Measurements from ENCODE around the gene ZBTB46.
A peak's percentile ranks its signal among the peaks of the same experiment; 100 is the strongest.

Gene ZBTB46

DNA sequence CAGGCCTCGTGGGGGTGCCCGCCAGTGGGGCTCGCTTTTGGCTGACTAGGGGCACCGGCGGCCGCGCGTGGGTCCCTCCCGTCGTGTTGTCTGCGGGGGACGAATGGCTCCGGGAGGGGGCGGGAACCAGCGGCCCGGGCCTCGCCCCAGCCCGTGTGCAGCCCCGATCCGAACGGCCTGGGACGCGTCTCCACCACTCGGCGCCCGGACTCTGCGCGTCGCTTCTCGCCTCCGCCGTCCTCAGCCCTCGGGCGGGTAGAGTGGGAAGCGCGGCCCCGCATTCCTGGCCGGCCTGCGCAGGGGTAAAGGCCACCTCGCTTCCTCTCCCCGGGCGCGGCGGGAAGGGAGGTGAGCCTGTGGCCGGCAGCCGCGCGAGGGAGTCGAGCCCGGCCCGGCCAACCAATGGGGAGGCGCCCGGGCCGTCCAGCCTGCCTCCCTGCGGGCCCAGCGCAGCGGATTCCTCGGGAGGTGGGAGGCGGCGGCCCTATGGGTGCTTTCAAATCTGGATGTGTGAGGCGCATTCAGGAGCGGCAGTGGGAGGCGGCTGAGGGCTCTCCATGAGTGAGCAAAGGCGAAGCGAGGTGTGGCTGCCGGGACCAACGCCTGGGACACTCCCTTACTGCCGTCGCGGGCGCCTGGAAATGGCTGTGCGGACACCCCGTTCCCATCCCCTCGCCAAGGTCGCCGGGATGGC is 1.1 kb upstream of the ZBTB46 start:
- H3K4me3 ChIP-seq (ENCODE audit: low read depth, low read length), result no peak overlapping the region
- no peaks in the 10 kb centered on the region for H3K4me1 ChIP-seq (ENCODE audit: control insufficient read depth, insufficient read depth, low read length)
- H3K9me3 ChIP-seq (ENCODE audit: control insufficient read depth, insufficient read depth, low read depth, low read length), result no peaks in the 10 kb centered on the region
- POLR2A ChIA-PET, result no interaction called here
- CTCF ChIA-PET, result no interaction called here
- H3K36me3 ChIP-seq (ENCODE audit: control insufficient read depth in 2 of 2, insufficient read depth in 1 of 2, low read length in 2 of 2), result no peaks in the 10 kb centered on the region
- TF ChIP-seq GFI1B (tag by site-specific recombination; IDR thresholded peaks at IDR 0.05) (no peak), ZNF747 (tag by site-specific recombination; IDR thresholded peaks at IDR 0.05) (no peak), IKZF3 (tag by site-specific recombination; IDR thresholded peaks at IDR 0.05) (no peak), ZBTB21 (tag by site-specific recombination; IDR thresholded peaks at IDR 0.05) (no peak), ZNF837 (tag by site-specific recombination; IDR thresholded peaks at IDR 0.05) (no peak), ZNF777 (tag by site-specific recombination; IDR thresholded peaks at IDR 0.05; ENCODE audit: borderline replicate concordance) (no peak), MEIS1 (CRISPR knock-in tag; IDR thresholded peaks at IDR 0.05; ENCODE audit: borderline replicate concordance) (no peak), PRDM4 (tag by site-specific recombination; IDR thresholded peaks at IDR 0.05) (no peak), ZNF707 (tag by site-specific recombination; IDR thresholded peaks at IDR 0.05) (no peak), ZNF561 (tag by site-specific recombination; IDR thresholded peaks at IDR 0.05; ENCODE audit: borderline replicate concordance) (no peak)
- TF ChIP-seq, protein P1, sequence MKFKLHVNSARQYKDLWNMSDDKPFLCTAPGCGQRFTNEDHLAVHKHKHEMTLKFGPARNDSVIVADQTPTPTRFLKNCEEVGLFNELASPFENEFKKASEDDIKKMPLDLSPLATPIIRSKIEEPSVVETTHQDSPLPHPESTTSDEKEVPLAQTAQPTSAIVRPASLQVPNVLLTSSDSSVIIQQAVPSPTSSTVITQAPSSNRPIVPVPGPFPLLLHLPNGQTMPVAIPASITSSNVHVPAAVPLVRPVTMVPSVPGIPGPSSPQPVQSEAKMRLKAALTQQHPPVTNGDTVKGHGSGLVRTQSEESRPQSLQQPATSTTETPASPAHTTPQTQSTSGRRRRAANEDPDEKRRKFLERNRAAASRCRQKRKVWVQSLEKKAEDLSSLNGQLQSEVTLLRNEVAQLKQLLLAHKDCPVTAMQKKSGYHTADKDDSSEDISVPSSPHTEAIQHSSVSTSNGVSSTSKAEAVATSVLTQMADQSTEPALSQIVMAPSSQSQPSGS (tag by site-specific recombination; IDR thresholded peaks at IDR 0.05; ENCODE audit: low read depth), result no peak
- TF ChIP-seq, protein P2, sequence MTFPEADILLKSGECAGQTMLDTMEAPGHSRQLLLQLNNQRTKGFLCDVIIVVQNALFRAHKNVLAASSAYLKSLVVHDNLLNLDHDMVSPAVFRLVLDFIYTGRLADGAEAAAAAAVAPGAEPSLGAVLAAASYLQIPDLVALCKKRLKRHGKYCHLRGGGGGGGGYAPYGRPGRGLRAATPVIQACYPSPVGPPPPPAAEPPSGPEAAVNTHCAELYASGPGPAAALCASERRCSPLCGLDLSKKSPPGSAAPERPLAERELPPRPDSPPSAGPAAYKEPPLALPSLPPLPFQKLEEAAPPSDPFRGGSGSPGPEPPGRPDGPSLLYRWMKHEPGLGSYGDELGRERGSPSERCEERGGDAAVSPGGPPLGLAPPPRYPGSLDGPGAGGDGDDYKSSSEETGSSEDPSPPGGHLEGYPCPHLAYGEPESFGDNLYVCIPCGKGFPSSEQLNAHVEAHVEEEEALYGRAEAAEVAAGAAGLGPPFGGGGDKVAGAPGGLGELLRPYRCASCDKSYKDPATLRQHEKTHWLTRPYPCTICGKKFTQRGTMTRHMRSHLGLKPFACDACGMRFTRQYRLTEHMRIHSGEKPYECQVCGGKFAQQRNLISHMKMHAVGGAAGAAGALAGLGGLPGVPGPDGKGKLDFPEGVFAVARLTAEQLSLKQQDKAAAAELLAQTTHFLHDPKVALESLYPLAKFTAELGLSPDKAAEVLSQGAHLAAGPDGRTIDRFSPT (tag by site-specific recombination; IDR thresholded peaks at IDR 0.05), result no peak
- TF ChIP-seq, protein P3, sequence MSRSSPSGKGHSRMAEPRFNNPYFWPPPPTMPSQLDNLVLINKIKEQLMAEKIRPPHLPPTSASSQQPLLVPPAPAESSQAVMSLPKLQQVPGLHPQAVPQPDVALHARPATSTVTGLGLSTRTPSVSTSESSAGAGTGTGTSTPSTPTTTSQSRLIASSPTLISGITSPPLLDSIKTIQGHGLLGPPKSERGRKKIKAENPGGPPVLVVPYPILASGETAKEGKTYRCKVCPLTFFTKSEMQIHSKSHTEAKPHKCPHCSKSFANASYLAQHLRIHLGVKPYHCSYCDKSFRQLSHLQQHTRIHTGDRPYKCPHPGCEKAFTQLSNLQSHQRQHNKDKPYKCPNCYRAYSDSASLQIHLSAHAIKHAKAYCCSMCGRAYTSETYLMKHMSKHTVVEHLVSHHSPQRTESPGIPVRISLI (tag by site-specific recombination; IDR thresholded peaks at IDR 0.05), result no peak
- H3K27ac ChIP-seq (ENCODE audit: extremely low read depth, low read depth, low read length), result no peak overlapping the region

DNA sequence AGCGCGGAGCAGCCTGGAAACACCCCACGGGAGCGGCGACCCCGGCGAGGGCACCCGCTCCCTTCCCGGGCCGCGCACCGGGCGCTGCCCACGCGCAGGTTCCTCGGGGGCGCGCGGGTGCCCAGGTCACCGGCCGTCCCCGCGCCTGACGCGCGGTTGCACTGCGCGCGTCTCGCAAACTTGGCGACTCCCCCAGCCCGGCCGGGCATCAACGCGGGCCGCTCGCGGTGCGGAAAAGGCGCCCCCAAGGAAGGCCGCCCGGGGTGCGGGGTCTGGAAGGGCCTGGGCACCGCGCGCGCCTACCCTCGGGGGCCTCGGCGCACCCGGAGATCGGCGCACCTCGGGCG is 555 bp upstream of the ZBTB46 start:
- peak overlapping the region; percentile 42 for H3K4me3 ChIP-seq (ENCODE audit: low read depth, low read length)
- CTCF ChIA-PET, result no interaction called here

More for the DNA sequence above, 555 bp upstream of the ZBTB46 start:
- TF ChIP-seq ZNF274 (IDR thresholded peaks at IDR 0.05; ENCODE audit: low read length) (no peak), ZNF274 (tag by site-specific recombination; IDR thresholded peaks at IDR 0.05; ENCODE audit: borderline replicate concordance) (no peak), ZNF473 (tag by site-specific recombination; IDR thresholded peaks at IDR 0.05) (no peak), ZFHX2 (tag by site-specific recombination; conservative IDR thresholded peaks at IDR 0.05) (no peak), ZNF449 (tag by site-specific recombination; IDR thresholded peaks at IDR 0.05) (no peak), ZNF132 (tag by site-specific recombination; IDR thresholded peaks at IDR 0.05; ENCODE audit: borderline replicate concordance) (no peak), ZNF639 (tag by site-specific recombination; IDR thresholded peaks at IDR 0.05) (no peak)
- TF ChIP-seq, protein P4, sequence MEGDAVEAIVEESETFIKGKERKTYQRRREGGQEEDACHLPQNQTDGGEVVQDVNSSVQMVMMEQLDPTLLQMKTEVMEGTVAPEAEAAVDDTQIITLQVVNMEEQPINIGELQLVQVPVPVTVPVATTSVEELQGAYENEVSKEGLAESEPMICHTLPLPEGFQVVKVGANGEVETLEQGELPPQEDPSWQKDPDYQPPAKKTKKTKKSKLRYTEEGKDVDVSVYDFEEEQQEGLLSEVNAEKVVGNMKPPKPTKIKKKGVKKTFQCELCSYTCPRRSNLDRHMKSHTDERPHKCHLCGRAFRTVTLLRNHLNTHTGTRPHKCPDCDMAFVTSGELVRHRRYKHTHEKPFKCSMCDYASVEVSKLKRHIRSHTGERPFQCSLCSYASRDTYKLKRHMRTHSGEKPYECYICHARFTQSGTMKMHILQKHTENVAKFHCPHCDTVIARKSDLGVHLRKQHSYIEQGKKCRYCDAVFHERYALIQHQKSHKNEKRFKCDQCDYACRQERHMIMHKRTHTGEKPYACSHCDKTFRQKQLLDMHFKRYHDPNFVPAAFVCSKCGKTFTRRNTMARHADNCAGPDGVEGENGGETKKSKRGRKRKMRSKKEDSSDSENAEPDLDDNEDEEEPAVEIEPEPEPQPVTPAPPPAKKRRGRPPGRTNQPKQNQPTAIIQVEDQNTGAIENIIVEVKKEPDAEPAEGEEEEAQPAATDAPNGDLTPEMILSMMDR (tag by site-specific recombination; IDR thresholded peaks at IDR 0.05), result no peak
- no peaks in the 10 kb centered on the region for H3K9me3 ChIP-seq (ENCODE audit: control insufficient read depth, insufficient read depth, low read depth, low read length)
- POLR2A ChIA-PET, result no interaction called here
- H3K36me3 ChIP-seq (ENCODE audit: control insufficient read depth in 2 of 2, insufficient read depth in 1 of 2, low read length in 2 of 2), result no peaks in the 10 kb centered on the region
- H3K4me1 ChIP-seq (ENCODE audit: control insufficient read depth, insufficient read depth, low read length), result no peaks in the 10 kb centered on the region
- no peak overlapping the region; the same call in 1 of the 2 replicates for H3K27ac ChIP-seq (ENCODE audit: extremely low read depth, low read depth, low read length)
